NCI-H510A treated with DMSO at 0.1 percent for 48 hours (cell line): ENCODE results near the gene TBC1D2.

ENCODE experiments used
- DNase-seq: peaks from one replicate; lab custom pipeline; 2025; lab: John Stamatoyannopoulos, UW

Gene TBC1D2

DNA sequence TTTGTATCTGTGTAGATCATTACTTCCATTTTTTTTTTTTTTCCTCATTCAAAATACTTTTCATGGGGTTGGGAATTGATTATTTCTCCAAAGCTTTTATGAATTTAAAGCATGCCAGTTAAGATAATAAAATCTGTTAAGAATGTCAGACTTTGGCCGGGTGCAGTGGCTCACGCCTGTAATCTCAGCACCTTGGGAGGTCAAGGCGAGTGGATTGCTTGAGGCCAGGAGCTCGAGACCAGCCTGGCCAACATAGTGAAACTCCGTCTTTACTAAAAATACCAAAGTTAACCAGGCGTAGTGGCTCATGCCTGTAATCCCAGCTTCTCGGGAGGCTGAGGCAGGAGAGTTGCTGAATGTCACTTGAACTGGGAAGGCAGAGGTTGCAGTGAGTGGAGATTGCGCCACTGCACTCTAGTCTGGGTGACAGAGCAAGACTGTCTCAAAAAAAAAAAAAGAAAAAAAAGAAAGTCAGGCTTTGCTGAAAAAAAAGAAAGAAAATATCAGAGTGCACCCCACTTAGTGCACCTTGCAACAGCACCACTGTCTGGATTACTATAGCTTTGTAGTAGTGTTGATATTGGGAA, 18.5 kb downstream of the TBC1D2 start:
- DNase-seq: no peak

GRCh38 chr9:98235126-98235525, 20.3 kb downstream of the TBC1D2 start:
- no peak for DNase-seq

DNA sequence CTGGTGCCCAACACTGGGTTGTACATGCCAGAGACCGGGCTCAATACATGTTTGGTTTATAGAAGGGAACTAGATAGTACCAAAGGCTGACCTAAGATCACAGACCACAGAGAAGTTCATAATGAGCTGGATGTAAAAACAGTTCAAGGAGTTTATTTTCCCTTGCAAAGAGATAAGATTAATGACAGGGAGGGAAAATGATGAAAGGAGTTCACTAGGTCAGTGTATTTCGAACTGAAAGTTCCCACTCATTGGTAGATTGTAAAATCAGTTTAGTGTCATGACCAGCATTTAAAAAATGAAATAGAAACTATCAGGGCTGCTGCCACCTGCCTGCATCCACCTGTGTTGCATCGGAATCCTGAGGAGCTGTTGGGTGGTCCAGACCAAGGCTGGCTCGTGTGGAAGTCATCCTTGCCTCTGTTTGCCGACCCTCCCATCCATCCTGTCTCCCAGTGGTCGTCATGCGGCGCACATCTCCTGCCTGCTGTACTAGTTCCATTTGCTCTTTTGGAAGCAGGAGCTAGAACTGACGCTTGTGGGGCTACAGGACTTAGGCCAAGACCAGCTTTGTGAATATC, 21.1 kb downstream of the TBC1D2 start:
- no peak for DNase-seq

DNA sequence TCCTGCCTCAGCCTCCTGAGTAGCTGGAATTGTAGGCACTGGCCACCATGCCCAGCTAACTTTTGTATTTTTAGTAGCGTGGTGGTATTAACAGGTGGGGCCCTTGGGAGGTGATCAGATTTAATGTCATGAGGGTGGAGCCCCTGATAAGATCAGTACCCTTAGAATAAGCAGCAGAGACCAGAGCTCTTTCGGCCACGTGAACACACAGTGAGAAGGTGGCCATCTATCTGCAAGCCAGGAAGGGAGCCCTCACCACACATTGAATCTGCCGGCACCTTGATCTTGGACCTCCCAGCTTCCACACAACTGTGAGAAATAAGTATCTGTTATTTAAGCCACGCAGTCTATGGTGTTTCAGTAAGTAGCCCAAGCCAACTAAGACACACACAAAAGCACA, 22.5 kb downstream of the TBC1D2 start:
- no peak for DNase-seq

DNA sequence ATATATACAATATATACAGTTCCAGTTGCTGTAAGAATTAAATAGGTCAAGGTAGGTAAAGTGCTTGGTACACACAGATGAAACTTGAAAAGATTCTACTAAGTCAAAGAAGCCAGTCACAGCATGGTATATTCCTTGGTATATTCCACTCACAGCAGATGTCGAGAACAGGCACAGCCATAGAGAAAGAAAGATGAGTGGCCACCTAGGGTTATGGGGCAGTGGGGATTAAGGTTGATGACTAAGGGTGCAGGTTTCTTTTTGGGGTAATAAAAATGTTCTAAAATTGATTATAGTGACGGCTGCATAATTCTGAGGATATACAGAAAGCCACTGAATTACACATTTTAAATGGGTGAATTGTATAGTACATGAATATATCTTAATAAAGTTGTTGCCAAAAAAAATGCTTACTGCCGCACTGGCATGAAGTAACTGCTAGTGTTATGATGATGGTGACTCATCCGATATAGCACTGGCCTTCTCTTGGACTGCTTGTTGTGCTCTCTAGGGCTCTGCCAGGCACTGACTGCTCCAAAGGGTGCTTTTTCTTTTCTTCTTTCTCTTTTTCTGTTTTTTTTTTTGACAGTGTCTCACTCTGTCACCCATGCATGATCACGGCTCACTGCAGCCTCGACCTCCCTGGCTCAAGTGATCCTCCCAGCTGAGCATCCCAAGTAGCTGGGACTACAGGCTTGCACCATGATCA, 23.5 kb downstream of the TBC1D2 start:
- no peak for DNase-seq

GRCh38 chr9:98230789-98231188, 24.7 kb downstream of the TBC1D2 start:
- no peak for DNase-seq

GRCh38 chr9:98230304-98230703, 25.1 kb downstream of the TBC1D2 start:
- no peak for DNase-seq

GRCh38 chr9:98229620-98230019, 25.8 kb downstream of the TBC1D2 start:
- DNase-seq: no peak

- DNase-seq: no peak
Measured at GRCh38 chr9:98229090-98229395, 26.4 kb downstream of the TBC1D2 start.

DNA sequence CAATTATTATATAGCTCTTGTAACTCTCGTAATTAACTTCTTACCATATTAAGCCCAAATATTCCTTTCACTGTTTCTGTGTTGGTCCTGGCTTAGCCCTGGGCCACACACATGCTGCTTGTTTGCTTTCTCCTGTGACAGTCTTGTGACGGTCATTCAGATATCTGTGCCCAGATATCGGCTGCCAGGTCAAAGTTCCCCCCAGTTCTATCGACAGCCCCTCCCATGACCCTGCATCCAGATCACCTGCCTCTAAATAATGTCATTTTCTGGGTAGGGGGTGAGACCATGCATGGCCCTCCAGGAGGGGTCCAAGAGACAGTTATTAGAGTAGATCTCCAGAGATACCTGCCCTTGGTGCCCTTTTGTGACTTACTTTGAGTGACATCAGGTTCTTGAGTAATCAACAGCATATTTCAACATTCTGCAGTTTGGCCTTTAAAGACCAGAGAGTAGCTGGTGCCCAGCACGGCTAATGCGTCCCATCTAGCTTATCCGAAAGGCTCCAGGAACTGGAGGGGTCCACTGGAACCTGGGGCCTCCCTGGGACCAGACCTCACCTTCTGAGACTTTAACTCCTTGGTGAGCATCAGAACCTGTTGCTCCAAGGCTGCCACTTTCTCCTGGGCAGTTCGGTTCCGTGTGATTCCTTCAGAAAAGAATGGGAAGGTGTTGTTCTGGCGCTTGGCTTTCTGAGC, 26.9 kb downstream of the TBC1D2 start:
- DNase-seq: no peak

GRCh38 chr9:98227883-98228282, 27.6 kb downstream of the TBC1D2 start:
- no peak for DNase-seq

GRCh38 chr9:98226957-98227356, 28.5 kb downstream of the TBC1D2 start:
- DNase-seq: no peak

DNA sequence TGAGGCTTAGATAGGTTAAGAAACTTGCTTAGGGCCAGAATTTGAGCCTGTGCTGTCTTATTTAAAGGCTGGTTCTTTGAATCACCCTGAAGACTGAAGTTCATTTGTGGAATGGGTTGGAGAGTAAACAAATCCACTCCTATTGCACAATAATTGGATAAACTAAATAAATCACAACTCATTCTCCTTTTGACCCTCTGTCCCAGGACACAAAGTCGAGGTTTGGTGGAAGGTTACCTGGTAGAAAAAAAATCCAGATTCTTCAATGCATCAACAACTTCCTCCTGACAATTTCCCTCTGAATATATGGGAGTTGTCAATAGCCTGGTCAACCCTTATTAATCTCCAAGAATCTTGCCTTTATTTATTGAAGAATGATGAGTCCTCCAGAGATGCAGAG, 28.9 kb downstream of the TBC1D2 start:
- no peak for DNase-seq

DNA sequence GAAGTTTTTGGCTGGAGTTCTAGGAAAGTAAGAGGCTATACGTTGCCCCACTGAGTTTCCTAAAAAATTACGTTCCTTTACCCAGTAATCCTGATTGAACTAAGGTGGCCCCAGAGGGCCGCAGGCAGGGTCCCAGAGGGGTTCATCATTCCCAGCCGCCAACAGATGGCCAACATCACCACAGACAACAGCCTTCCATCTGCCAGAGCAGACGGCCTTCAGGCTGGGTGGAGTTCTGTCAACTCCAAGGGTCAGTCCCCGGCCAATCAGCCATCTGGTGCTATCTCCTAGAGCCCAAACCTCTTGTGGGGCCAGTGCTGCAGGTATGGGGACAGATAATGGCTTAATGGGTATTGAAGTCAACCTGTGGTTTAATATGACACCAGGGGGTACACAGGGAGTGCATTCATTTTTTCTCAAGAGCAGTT, 30.4 kb downstream of the TBC1D2 start:
- DNase-seq: no peak

GRCh38 chr9:98222885-98223691, 32.4 kb downstream of the TBC1D2 start:
- no peak for DNase-seq

DNA sequence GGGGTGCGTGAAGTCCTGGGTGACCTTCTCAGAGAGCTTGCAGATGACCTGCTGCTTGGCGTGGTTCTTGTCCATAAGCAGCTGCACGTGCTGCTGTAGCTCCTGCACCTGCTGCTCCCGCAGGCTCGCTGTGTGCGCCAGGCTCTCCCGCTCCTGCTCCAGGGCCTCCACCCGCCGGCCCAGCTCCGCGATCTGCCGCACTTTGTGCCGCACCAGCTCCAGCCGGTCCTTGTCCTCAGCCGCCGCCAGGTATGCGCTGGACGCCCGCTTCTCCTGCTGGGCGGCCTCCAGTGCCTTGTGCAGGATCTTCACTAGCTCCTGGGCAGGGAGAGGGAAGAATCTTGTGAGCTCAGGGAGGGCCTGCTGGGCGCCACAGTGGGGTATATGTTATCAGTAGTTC, 34.5 kb downstream of the TBC1D2 start:
- no peak for DNase-seq

DNA sequence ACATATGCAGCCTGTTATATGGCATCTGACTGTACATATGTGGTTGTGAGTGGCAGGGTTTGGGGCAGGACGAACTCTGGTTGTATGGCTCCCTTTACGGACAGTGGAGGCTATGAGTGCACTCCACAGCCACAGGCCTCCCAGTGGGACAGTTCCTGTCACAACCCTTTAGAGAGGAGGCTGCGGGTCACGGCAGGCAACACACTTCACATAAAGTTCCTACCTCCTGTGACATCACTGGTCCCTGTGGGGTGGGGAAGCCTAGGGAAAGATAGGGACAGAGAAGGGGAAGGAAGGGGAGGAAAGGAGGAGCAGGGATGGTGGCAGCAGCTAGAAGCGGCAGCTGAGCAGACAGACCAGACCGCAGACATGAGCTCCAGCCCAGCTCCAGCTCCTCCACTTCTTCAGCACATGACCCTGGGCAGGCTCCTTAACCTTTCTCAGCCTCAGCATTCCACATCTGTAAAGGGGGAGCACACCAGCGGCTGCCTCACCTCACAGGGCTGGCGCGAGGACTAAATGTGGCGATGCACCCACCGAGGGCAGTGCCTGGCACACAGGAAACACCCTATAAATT, 35.6 kb downstream of the TBC1D2 start:
- DNase-seq: no peak

GRCh38 chr9:98219364-98219716, 36.1 kb downstream of the TBC1D2 start:
- DNase-seq: no peak

GRCh38 chr9:98218562-98219363, 36.7 kb downstream of the TBC1D2 start:
- no peak for DNase-seq

- DNase-seq: no peak
Measured at GRCh38 chr9:98217255-98217654, 38.2 kb downstream of the TBC1D2 start.

DNA sequence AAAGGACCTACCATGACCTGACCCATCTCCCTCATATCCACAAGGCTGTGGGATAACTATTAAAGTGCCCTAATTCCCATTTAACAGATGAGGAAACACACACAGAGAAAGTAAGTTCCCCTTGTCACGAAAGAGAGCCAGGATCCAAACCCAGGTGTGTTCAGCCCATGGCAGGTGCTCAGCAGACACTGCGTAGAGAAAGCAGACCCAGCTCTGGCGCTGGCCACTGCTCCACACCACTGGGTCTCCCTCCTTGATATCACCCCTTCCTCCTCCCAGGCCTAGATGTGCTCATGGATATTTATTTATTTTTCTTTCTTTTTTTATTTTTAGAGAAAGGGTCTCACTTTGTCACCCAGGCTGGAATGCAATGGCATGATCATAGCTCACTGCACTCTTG, 39.1 kb downstream of the TBC1D2 start:
- no peak for DNase-seq
